HG03571 (cell line): Measurements from ENCODE around the gene MYH14.
"Not testable (repeated sequence)": the region's sequence is repeated elsewhere in the genome, so short reads cannot be mapped to it uniquely, and the experiment has no call there.

Source experiments
- ATAC-seq: cut with Tn5 transposase; IDR thresholded peaks from one replicate; pipeline ENCODE4 v1.9.1; 2021; ENCODE audit not compliant: unreplicated experiment

Gene MYH14

DNA sequence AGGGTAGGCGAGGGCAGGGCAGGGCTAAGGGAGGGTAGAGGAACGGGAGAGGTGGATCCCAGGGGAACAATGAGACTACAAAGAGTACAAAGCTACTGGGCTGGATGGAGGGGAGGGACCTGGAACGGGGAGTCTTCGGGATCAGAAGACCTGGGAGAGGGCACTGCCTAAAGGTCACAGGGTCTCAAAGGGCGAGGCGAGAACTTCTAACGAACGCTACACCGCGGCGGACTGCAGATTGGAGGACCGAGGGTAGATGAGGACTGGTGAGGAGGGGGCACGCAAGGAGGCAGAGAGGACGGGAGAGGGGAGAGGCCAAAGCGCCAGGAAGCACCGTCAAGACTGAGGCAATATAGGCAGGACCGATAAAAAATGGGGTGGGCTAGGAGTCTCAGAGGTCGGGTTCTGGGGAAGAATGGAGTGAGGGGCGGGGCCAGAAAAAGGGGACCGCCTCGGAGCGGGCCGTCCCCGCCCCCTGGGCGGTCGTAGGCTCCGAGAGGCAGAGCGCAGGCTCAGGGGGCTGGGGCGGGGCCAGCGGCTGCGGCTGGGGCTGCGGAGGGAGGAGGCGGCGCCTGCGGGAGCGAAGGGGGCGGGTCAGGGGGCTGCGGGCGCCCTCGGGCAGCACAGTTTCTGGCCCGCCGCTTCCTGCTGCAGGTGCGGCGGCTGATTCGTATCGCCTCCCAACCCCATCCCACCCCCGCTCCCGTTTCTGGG, 127.1 kb downstream of the MYH14 start:
- ATAC-seq: peak; percentile 32

DNA sequence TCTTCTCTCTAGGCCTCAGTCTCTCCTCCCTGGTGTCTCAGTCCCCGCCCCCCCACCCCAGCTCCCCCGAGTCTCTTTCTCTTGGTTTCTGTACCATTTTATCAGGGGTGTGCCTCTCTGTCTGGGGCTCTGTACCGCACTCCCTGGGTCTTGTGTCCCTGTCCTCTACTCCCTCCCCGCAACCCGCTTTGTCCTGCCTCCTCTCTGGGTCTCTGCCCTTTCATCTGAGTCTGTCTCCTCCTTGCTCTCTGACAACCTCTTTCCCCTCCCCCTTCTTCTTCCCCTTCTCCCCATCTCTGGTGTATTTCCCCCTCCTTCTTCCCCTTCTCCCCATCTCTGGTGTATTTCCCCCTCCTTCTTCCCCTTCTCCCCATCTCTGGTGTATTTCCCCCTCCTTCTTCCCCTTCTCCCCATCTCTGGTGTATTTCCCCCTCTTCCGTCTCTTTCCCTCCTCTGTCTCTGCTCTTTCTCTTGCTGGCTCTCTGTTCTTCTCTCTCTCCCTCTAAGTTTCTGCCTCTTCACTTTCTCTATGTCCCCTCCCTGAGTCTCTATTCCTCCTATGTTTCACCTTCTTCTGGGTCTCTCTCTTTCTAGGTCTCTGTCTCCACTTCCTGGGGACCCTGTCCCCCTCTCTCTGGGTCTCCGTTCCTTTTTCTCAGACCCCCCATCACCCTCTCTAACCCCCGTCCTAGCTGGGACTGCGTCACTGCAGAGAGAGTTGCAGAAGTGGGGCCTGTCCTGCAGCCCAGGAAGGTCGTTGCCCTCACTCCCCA, 128.0 kb downstream of the MYH14 start:
- no peak for ATAC-seq

DNA sequence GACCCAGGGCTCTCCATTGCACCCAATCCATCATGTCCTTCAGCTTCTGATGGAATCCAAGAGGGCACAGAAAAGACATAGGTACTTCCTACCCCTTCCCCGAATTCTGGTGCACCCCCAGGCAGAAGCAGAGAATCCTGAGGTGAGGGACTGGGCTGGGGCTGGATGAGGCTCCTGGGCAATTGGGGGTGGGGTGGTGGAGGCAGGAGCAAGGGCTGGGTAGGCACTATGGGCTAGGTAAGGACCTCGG, 128.5 kb downstream of the MYH14 start:
- ATAC-seq: no peak

DNA sequence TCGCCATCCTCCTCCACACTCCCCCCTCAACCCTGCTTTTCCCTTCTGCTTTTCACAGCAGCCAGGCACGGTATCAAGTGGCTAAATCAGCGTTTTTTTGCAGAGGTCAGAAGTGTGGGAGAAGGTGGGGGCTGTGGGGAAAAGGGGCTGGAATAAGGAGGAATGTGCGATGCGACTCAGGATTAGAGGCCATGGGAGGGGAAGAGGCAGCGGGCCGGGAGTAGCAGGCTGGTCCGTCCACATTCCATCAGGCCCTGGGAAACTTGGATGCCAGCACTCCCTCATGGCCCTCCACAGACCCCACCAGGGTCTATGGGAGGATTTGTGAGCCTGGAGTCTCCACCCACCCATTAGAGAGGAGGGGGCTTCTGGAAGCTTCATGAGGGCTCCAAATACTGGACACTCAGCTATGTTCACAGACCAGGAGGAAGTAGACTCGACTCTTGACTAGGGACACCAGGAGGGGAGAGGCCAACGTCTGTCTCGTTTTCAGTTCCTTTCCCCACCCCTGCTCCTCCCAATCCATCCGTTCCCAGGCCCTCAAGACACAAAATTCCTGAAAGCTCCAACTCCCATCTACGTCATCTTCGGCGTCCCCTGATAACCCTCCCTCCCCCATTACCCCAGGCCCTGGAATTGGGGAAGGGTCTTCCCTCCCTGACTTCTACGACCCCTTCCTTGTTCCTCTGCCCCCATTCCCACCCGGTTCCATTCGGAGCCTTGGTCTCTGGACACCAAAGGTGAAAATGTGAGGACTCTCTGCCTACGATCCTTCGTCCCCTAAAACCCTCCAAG, 129.0 kb downstream of the MYH14 start:
- no peak for ATAC-seq

DNA sequence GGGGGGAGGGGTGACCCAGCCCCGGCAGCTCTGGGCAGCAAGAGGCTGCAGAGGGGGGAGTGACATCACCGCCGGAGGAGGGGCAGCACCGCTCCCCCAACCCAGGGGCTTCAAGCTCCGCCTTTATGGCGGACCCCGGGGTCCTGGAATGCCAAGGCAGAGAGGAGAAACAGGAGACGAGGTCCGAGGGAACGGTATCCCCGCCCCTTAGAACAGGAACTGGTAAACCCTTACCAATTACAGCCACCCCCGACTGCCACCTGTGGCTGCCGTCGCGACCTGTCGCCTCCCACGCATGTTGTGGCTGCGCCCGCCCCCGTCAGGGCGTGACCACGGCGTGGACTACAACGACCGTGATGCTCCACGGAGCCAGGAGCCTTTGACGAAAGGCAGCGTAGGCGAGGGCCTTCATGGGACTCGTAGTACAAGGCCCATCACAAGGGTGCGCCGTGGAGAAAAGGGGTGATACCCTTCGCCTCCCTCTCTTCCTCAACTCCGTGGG, 129.9 kb downstream of the MYH14 start:
- ATAC-seq: peak; percentile 36

DNA sequence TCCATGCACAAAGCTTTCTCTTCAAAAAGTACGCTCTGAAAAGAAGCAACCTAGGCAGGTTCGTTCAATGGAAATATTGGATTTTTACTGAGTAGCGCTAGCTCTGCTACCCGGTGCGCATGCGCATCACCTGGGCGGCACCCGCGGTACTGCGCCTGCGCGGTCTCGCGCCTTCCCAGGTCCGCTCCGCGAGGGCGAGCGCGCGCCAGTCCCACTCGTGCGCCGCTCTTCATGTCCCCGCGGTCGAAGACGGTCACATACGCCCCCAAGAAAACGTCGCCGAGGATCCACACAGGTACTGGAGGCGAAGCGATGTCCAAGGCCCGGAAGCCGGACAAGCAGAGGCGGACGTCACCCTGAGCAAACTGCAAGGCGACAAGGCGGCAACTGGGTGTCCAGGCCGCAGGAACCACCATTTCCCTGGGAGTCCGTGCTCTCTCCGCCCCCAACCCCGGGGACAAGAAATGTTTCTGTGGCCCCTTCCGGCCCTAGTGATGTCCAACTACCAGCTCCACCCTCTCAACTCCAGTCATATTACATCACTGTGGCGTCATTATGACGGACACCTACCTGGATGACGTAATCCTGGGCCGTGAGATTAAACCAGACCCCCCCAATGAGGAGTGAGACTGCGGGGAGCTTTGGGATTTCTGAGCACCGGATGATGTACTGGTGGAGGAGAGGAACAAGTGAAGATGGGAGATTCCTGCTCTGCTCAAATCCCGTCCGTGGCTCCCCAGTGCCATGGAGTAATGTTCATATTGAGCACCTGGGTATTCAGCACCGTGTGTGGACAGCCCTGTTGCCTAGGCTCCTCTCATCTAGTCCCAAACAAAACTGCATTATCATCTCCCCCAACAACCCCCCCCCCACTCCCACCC, 130.6 kb downstream of the MYH14 start:
- peak; percentile 17 for ATAC-seq

DNA sequence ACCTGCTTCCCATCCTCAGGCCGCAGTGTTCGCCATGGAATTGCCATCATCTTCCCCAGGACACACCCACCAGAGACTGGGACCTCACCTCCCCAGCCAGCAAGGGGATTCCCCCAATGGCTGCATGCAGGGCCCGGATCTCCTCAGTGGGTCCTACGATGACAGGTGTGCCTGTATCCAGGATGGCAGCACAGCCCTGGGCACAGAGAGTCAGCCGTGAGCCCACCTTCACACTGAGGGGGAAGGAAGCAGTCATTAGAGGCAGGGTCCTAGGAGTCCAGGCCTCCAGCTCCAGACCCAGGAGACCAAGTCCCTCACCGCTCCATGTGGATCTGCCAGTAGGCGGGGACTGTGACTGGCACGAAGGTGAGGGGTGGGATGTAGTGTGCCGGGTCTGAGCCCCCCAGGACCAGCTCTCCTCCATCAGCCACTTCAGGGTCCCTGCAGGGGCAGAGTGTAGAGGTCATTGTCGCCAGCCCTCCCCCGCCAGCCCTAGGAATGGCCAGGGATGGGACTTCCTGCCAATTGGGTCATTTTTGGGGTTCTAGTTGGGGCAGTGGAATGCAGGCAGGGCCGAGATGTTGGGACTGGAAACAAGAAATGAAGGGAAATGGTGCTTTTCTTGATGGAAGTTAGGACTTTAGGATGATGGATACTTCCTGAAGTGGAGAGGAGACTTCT, 131.5 kb downstream of the MYH14 start:
- ATAC-seq: no peak

DNA sequence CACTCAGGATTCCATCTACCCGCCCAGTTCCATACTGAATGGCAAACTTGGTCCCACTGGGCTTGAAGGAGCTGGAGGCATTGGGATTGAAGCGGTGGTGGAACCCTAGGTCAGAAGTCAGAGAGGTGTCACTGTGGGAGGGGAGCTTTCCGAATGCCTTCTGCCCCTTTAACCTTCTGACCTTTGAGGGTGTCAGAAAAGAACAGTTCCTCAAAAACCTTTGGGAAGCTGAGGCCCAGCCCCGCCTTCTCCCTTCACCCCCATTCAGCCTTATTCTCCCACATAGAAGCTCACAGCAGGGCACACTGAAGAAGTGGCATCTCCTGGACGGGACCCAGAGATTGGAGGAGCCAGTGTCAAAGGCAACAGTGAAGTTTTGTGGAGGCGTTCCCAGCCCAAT, 133.6 kb downstream of the MYH14 start:
- not testable (repeated sequence) for ATAC-seq

DNA sequence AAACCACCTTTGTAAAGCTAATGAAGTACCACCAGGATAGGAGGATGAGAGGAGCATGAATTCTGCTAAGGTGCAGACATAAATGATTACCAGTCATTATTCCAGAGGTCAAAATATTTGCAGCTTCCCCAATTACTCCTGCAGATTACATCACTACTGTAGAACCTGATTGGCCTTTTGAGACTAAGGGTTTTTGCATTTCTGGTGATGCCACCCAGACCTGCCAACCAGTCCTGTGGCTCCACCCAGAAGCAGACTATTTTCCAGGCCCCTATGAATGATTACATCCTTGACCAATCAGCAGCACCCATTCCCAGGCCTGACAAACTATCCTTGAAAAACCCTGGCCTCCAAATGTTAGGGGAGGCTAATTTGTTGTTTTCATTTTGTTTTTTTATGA, 136.9 kb downstream of the MYH14 start:
- ATAC-seq: no peak

DNA sequence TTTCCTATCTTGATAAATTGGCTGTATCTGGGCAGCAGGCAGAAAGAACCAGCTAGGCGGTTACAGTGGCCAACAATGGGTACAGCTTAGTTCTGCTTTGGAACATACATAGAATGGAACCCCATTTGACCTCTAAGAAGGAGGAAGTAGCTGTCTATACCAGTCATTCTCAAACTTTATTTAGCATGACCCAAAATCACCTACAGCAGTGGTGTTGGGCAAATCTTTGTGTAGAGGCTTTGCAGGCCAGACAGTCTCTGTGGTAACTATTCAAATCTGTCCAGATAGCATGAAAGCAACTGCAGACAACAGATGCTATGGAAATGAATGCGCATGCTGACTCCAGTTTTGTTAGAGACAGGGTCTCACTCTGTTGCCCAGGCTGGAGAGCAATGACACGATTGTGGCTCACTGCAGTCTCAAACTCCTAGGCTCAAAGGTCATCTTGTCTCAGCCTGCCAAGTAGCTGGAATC, 137.7 kb downstream of the MYH14 start:
- ATAC-seq: peak; percentile 44

DNA sequence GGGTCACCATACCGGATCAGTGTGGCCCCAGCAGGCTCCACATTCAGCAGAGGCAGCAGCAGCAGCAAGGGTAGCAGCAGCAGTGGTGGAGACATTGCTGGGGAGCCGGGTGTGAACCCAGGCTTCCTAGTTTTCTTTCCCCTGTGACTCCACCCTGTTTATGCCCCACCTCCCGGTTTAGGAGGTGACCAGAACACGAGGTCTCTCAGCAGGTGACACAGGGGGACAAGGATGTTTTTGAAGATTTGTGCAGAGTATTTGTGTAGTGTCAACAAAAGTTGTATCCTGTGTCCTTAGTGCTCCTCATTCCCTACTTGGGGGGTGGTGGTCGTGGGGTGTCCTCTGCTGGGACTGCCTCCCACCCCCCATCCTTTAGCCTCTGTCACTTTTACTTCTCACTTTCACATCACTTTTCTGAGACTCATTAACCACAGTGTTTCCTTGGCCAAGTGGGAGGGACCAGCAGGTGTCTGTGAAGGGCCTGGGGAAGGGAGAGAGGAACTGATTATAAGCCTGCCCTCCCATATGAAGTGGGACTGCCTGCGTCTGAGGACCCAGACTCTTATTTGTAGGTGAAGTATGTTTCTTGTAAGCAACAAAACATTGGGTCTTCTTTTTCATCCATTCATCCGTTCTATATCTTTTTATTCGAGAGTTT, 141.4 kb downstream of the MYH14 start:
- ATAC-seq: peak; percentile 44

DNA sequence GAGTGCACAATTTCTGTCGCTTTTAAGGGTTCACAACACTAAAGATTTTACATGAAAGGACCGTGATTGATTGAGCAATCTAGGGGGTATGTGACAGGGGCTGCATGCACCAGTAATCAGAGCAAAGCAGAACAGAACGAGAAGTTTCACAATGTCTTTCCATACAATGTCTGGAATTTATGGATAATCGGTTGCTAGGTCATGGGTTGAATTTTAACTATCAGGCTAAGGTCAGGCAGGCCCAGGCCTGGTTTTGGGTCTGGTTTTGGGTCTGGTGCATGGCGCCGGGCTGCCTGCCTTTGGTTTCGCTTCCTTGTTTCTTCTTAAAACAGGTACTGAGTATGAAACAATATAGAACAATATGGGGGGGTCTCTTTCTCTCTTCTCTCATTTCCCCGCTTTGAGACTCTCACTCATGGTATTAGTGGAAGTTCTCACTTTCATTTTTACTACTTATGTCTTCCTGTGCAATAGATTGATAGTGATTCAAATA, 143.7 kb downstream of the MYH14 start:
- not testable (repeated sequence) for ATAC-seq

DNA sequence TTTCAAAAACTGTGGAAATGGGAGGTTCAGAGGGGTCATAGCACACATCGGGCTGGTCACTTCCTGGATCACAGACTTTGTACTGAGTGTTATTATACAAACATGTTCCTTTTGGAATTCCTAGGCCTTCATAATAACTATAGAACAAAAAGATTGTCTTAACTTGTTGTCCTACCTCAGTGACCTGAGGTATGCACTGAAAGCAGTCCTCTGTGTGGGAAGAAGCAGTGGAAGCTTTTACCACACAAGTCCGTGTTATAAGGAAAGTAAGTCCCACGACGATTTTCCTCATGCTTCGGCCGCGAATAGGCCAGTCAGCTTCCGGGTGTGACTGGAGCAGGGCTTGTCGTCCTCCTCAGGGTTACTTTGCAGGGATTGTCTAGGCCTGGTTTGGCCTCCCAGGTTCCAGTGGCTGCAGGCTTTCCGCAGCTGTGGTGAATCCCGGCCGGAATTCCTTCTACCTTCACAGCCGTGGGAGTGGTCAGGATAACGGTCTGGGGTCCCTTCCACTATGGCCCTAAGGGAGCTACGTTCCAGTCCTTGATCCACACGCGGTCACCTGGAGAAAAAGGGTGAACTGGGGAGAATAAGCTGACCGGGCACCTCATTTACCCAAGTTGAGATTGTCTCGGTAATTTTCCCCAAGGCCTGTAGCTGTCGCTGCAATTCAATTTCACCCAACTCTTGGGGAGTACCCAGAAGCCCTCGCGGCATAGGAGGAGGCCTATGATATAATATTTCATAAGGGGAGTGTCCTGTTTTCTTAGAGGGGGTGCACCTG, 146.0 kb downstream of the MYH14 start:
- ATAC-seq: no peak

DNA sequence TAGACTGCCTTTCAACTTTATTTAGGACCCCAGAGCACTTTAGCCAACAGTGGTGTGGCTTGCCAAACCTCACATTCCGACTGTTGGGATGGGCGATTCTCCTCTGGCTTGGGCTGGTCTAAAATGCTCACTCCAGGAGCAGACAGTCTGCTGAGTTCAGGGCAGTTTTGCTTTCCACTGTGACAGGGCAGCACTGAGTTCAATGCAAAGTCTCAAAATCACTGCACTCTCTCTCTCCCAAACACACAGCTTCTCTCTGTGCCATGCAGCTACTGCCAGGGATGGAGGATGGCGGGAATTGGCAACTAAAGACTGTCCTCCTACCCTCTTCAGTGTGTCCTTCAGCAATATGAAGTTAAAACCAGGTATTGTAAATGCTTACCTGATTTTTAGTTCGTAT, 148.8 kb downstream of the MYH14 start:
- ATAC-seq: no peak

DNA sequence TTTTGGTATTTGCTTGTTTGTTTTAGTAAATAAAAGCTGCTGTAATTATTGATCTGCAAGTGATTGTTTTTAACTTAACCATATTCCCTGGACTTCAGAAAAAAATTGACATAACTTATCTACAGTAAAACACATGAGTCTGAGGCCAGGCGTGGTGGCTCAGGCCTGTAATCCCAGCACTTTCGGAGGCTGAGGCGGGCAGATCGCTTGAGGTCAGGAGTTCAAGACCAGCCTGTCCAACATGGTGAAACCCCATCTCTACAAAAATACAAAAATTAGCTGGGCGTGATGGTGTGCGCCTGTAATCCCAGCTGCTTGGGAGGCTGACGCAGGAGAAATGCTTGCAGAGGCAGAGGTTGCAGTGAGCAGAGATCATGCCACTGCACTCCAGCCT, 150.1 kb downstream of the MYH14 start:
- not testable (repeated sequence) for ATAC-seq

DNA sequence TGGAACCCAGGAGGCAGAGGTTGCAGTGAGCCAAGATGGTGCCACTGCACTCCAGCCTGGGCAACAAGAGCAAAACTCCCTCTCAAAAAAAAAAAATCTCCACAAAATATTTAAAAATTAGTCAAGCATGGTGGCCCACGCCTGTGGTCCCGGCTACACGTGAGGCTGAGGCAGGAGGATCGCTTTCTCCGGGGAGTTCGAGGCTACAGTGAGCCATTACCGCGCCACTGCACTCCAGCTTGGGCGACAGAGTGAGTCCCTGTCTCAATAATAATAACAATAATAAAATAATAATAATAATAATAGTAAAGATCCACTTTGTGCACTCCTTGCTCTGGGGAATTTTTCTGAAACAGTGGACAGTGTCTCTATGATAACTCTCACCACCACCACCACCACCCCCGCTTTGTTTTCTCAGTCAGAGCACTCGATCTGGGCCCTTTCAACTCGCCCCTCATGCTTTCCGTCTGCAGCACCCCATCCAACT, 153.3 kb downstream of the MYH14 start:
- ATAC-seq: no peak

DNA sequence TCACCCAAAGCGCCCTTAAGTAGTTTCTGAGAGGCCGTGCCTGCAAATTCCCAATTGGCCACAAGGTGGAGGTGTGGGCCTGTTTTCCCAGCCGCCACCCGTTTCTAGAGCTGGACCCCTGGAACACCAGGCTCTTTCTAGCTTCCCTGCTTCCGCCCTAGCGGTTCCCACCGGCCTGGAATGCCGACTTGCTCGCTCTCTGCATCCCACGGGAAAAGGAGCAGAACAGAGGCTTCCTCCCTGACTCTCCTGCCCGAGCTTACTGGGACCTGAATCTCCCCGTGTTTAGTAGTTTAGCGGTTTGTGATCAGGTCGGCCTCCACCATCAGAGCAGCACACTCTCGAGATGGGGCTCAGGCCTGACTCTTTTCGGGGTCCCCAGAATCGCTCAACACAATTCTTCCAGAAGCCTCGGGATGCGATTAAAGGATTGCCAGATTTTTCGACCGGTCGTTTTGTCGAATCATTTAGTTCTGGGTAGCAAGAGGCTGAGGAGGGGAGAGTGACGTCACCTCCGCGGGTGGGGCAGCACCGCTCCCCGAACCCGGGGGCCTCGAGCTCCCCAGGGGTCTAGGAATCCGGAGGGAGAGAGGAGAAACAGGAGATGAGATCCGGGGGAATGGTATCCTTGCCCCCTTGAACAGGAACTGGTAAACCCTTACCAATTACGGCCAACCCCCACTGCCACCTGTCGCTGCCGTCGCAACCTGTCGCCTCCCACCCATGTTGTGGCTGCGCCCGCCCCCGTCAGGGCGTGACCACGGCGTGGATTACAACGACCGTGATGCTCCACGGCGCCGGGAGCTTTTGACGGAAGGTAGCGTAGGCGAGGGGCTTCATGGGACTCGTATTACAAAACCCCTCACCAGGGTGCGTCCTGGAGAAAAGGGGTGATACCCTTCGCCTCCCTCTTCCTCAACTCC, 154.0 kb downstream of the MYH14 start:
- no peak for ATAC-seq
